Neural crest cell (in vitro differentiated cells): ENCODE measurements around the gene IL31. TPM values are rescaled to one million over a fixed set of nuclear protein-coding genes. Genes with fewer than 3 reads are reported as not detected.

Source experiments
- DNase-seq: peaks from one replicate; pipeline ENCODE4 v3.0.0; 2021; ENCODE audit warnings: low read depth, mixed read lengths, low spot score
- H3K27ac Mint-ChIP-seq: one replicate; pipeline ENCODE4 v1.8.0; 2021; ENCODE audit warnings: mild to moderate bottlenecking, mixed read lengths; ENCODE audit not compliant: unreplicated experiment
- H3K27me3 Mint-ChIP-seq: 2 replicates; pipeline ENCODE4 v1.8.0; 2021; ENCODE audit warnings: low read depth, mild to moderate bottlenecking, mixed read lengths
- H3K36me3 Mint-ChIP-seq: 2 replicates; pipeline ENCODE4 v1.8.0; 2021; ENCODE audit warnings: low read depth, mild to moderate bottlenecking, mixed read lengths
- H3K4me1 Mint-ChIP-seq: 2 replicates; pipeline ENCODE4 v1.8.0; 2021; ENCODE audit warnings: mixed read lengths
- H3K4me3 Mint-ChIP-seq: one replicate; pipeline ENCODE4 v1.8.0; 2021; ENCODE audit warnings: mild to moderate bottlenecking, mixed read lengths
- H3K9me3 Mint-ChIP-seq: 2 replicates; pipeline ENCODE4 v1.8.0; 2021; ENCODE audit warnings: mixed read lengths
- total RNA-seq: library from RNA; stranded (reverse); gene quantifications from 2 replicates; pipeline ENCODE4 v1.2.1, GENCODE V29; 2021
- TF ChIP-seq, protein P1 (sequence below): fragments of 200-600 bp; sonication (generic); conservative IDR thresholded peaks from 2 replicates; pipeline ENCODE4 v1.5.0; 2021; ENCODE audit warnings: antibody characterized with exemption, mild to moderate bottlenecking

IL31 gene
- total RNA-seq, 1 donor from 2014 or later, result not detected

DNA sequence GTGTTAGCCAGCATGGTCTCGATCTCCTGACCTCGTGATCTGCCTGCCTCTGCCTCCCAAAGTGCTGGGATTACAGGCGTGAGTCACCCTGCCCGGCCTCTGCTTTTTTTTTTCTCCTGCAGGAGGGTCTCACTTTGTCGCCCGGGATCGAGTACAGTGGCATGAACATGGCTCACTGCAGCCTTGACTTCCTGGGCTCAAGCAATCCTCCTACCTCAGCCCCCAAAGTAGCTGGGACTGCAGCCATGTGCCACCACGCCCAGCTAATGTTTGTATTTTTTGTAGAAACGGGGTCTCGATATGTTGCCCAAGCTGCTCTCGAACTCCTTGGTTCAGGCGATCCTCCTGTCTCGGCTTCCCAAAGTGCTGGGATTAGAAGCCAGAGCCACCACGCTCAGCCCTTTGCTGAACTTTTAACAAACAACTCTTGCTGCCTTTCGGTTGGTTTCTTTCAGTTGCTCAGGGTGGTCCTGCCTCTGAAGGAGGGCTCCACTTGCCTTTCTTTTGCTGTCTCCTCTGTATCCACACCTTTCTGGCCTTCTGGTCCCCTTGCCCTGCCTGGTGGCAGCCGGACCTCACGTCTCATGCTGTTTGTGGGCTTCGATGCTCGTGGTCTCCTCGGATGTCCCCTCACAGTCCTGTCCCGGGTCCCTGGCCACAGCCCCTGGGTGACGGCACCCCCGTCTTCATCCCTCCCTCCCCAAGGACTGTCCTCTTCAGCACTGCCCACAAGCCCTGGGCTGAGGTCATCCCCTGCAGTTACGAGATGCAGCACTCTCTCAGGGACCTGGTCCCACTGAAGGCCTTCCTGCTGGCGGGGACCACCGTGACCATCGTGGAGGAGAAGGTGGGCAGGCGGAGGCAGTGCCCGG, 25.7 kb upstream of the IL31 start:
- DNase-seq, result no peak
- Mint-ChIP-seq H3K36me3 (no peaks in the 10 kb centered on the region), H3K9me3 (peaks cover 7% of the 10 kb centered on the region), H3K4me1 (peaks cover 10% of the 10 kb centered on the region), H3K4me3 (no peak overlapping the region), H3K27ac (no peak overlapping the region), H3K27me3 (peaks cover 48% of the 10 kb centered on the region)
- TF ChIP-seq, protein P1, sequence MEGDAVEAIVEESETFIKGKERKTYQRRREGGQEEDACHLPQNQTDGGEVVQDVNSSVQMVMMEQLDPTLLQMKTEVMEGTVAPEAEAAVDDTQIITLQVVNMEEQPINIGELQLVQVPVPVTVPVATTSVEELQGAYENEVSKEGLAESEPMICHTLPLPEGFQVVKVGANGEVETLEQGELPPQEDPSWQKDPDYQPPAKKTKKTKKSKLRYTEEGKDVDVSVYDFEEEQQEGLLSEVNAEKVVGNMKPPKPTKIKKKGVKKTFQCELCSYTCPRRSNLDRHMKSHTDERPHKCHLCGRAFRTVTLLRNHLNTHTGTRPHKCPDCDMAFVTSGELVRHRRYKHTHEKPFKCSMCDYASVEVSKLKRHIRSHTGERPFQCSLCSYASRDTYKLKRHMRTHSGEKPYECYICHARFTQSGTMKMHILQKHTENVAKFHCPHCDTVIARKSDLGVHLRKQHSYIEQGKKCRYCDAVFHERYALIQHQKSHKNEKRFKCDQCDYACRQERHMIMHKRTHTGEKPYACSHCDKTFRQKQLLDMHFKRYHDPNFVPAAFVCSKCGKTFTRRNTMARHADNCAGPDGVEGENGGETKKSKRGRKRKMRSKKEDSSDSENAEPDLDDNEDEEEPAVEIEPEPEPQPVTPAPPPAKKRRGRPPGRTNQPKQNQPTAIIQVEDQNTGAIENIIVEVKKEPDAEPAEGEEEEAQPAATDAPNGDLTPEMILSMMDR, result no peak

DNA sequence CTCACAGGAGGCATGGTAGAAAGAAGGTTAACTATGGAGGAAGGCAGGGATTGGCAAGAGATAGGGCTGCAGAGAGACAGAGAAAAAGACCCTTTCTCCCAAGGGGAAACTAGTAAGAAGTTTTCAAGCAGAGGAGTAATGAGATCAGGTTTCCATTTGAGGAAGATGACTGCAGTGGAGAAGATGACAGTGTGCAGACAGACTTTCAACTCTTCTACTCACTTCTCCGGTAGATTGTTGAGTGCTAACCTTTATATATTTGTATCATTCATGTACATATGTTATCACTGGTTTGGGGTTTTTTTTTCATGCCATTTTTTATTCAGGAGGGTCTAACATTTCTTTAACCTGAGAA, 23.6 kb upstream of the IL31 start:
- H3K27me3 Mint-ChIP-seq, result peaks cover 36% of the 10 kb centered on the region
- peaks cover 7% of the 10 kb centered on the region for H3K4me1 Mint-ChIP-seq
- TF ChIP-seq, protein P1, result no peak
- peaks cover 8% of the 10 kb centered on the region for H3K9me3 Mint-ChIP-seq
- H3K36me3 Mint-ChIP-seq, result no peaks in the 10 kb centered on the region
- DNase-seq, result no peak
- no peak overlapping the region for H3K4me3 Mint-ChIP-seq
- H3K27ac Mint-ChIP-seq, result no peak overlapping the region

DNA sequence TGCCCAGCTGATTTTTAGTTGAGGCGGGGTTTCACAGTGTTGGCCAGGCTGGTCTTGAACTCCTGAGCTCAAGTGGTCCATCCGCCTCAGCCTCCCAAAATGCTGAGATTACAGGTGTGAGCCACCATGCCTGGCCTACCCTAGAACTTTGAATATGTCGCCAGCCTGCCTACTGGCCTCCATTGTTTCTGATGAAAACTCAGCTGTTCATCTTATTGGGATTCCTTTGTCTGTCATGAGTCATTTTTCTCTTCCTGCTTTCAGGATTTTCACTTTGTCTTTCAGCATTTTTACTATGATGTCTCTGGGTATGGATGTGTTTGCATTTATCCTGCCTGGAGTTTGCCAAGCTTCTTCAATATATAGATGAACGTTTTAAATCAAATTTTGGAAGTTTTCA, 21.4 kb upstream of the IL31 start:
- Mint-ChIP-seq H3K4me3 (no peak overlapping the region), H3K9me3 (peaks cover 8% of the 10 kb centered on the region)
- TF ChIP-seq, protein P1, result no peak

DNA sequence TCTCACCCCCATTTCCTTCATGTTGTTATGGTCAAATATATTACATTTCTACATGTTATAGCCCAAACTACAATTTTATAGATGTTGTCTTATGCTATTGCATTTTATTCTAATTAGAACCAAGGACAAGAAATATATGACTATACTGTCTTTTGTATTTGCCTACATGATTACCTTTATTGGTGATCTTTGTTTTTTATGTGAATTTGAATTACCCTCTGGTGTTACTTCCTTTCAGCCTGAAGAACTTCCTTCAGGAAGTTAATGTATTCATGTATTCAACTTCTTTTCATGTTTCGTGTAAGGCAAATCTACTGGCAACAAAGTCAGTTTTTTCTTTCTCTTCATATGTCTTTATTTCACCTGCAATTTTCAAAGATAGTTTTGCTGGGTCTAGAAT, 20.8 kb upstream of the IL31 start:
- TF ChIP-seq, protein P1, result no peak
- Mint-ChIP-seq H3K27me3 (peaks cover 16% of the 10 kb centered on the region), H3K4me3 (no peak overlapping the region), H3K27ac (no peak overlapping the region), H3K9me3 (peaks cover 8% of the 10 kb centered on the region), H3K4me1 (peaks cover 8% of the 10 kb centered on the region), H3K36me3 (no peaks in the 10 kb centered on the region)
- no peak for DNase-seq

More for the DNA sequence above, 21.4 kb upstream of the IL31 start:
- no peaks in the 10 kb centered on the region for H3K36me3 Mint-ChIP-seq
- H3K4me1 Mint-ChIP-seq, result peaks cover 8% of the 10 kb centered on the region
- no peak for DNase-seq
- H3K27me3 Mint-ChIP-seq, result peaks cover 20% of the 10 kb centered on the region
- no peak overlapping the region for H3K27ac Mint-ChIP-seq

DNA sequence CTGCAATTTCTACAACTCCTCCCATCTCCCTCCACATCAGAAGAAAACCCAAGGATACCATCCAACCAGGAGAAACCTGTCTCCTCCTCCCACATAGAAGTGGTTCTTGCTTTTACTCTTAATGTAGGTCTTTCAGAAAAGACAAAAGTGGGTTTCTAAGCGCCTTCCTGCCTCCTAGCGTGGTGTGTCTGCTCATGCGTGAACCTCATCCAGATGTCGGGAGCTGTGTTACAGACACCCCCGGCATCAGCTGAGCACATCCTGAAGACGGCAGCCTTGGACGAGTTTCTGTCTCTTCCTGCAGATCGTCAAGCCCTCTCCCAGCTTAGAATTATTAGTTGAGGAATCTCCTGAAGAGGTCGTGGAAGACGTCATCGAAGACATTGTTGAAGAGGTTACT, 18.4 kb upstream of the IL31 start:
- DNase-seq, result no peak
- TF ChIP-seq, protein P1, result no peak
- Mint-ChIP-seq H3K36me3 (no peaks in the 10 kb centered on the region), H3K4me1 (peaks cover 4% of the 10 kb centered on the region), H3K27me3 (peaks cover 6% of the 10 kb centered on the region), H3K9me3 (peaks cover 8% of the 10 kb centered on the region), H3K4me3 (no peak overlapping the region), H3K27ac (no peak overlapping the region)
